Common myeloid progenitor, CD34-positive (primary cell): ENCODE data around the gene PHACTR1.

Experiments
- CTCF ChIA-PET: fragments of 350-600 bp; sonication (Branson Sonifier 250); formaldehyde crosslinking; loops from one replicate; lab custom pipeline; 2021; ENCODE audit warnings: antibody characterized with exemption; lab: Charles Lee
- POLR2A ChIA-PET: fragments of 350-600 bp; sonication (Branson Sonifier 250); formaldehyde crosslinking; loops from one replicate; lab custom pipeline; 2021; ENCODE audit warnings: antibody characterized with exemption; lab: Charles Lee
- DNase-seq, 3 donors: peaks; one replicate each; pipeline versions ENCODE4 v3.0.0 to v3.0.0-alpha.2; 2013
- H3K27ac ChIP-seq, 2 experiments: 1 replicate in 1 of 2; 2 replicates in 1 of 2; pipeline ENCODE4 v1.7.0; 2013; ENCODE audit warnings: inconsistent platforms in 2 of 2, low read length in 2 of 2, mild to moderate bottlenecking in 2 of 2, low read depth in 1 of 2, moderate library complexity in 1 of 2; ENCODE audit not compliant: severe bottlenecking in 2 of 2, insufficient read depth in 1 of 2, poor library complexity in 1 of 2
- H3K27me3 ChIP-seq, 5 experiments: replicated peaks in 2 of 5; 1 replicate in 3 of 5; 2 replicates in 2 of 5; pipeline versions ENCODE4 v1.6.1 to v1.7.0; 2013; ENCODE audit warnings: low read length in 4 of 5, mild to moderate bottlenecking in 2 of 5, moderate library complexity in 2 of 5, inconsistent platforms in 1 of 5; ENCODE audit not compliant: insufficient read depth in 5 of 5, control insufficient read depth in 4 of 5
- H3K36me3 ChIP-seq, 4 experiments: 1 replicate in 2 of 4; 2 replicates in 2 of 4; pipeline versions ENCODE4 v1.6.1 to v1.7.0; 2013; ENCODE audit warnings: low read length in 3 of 4, control low read depth in 1 of 4, mild to moderate bottlenecking in 1 of 4; ENCODE audit not compliant: control insufficient read depth in 4 of 4, insufficient read depth in 4 of 4
- H3K4me1 ChIP-seq, 4 experiments: 1 replicate in 3 of 4; 2 replicates in 1 of 4; pipeline versions ENCODE4 v1.6.1 to v1.7.1; 2013; ENCODE audit warnings: low read length in 3 of 4, mild to moderate bottlenecking in 3 of 4, control low read depth in 1 of 4, inconsistent platforms in 1 of 4, moderate library complexity in 1 of 4; ENCODE audit not compliant: control insufficient read depth in 4 of 4, insufficient read depth in 4 of 4; ENCODE audit errors: control extremely low read depth in 1 of 4
- H3K4me3 ChIP-seq, 7 experiments: 1 replicate in 4 of 7; 2 replicates in 3 of 7; pipeline versions ENCODE4 v1.5.1 to v1.7.0; 2013; ENCODE audit warnings: mild to moderate bottlenecking in 7 of 7, low read length in 6 of 7, moderate library complexity in 6 of 7, inconsistent platforms in 2 of 7, low read depth in 2 of 7, control low read depth in 1 of 7; ENCODE audit not compliant: insufficient read depth in 4 of 7, control insufficient read depth in 1 of 7; ENCODE audit errors: extremely low read depth in 1 of 7
- H3K9me3 ChIP-seq, 5 experiments: 1 replicate in 4 of 5; 2 replicates in 1 of 5; pipeline versions ENCODE4 v1.6.1 to v1.7.1; 2013; ENCODE audit warnings: low read length in 4 of 5, mild to moderate bottlenecking in 2 of 5, inconsistent platforms in 1 of 5, low read depth in 1 of 5, moderate library complexity in 1 of 5; ENCODE audit not compliant: control insufficient read depth in 4 of 5, insufficient read depth in 2 of 5; ENCODE audit errors: control extremely low read depth in 1 of 5
- WGBS: methylation state at CpG from one replicate; pipeline ENCODE4 v1.1.5; 2013; ENCODE audit not compliant: insufficient coverage; 5-methylcytosine and 5-hydroxymethylcytosine counted together

Gene PHACTR1

GRCh38 chr6:12916420-12917136 is 200.0 kb downstream of the PHACTR1 start:
- POLR2A ChIA-PET = no interaction called here

GRCh38 chr6:12921467-12921866 is 204.9 kb downstream of the PHACTR1 start:
- Histone ChIP-seq H3K27me3 (no peaks in the 10 kb centered on the region), H3K27ac (no peak overlapping the region), H3K36me3 (no peaks in the 10 kb centered on the region), H3K9me3 (peaks cover 0 to 3% (median 0%) of the 10 kb centered on the region in 5 experiments), H3K4me3 (no peak overlapping the region), H3K4me1 (no peaks in the 10 kb centered on the region)
- CTCF ChIA-PET = interaction anchor here (1.1 to 1.5 kb wide), 2 partner anchors 11 to 22 kb away, joined by 3 to 5 read pairs; no protein-coding TSS in a partner anchor
- POLR2A ChIA-PET = no interaction called here
- DNase-seq = no peak

More at GRCh38 chr6:12916420-12917136, 200.0 kb downstream of the PHACTR1 start:
- CTCF ChIA-PET = interaction anchor here (0.6 to 2.1 kb wide), 7 partner anchors 10 to 362 kb away, joined by 3 to 8 read pairs (median 5); no protein-coding TSS in a partner anchor
- no peak for DNase-seq
- Histone ChIP-seq H3K9me3 (no peaks in the 10 kb centered on the region), H3K27me3 (no peaks in the 10 kb centered on the region), H3K4me1 (peaks cover 1 to 22% (median 7%) of the 10 kb centered on the region in 4 experiments), H3K4me3 (no peak overlapping the region), H3K36me3 (no peaks in the 10 kb centered on the region), H3K27ac (no peak overlapping the region)
- WGBS = no CpG with 5 or more reads among the region's 3 CpGs

DNA sequence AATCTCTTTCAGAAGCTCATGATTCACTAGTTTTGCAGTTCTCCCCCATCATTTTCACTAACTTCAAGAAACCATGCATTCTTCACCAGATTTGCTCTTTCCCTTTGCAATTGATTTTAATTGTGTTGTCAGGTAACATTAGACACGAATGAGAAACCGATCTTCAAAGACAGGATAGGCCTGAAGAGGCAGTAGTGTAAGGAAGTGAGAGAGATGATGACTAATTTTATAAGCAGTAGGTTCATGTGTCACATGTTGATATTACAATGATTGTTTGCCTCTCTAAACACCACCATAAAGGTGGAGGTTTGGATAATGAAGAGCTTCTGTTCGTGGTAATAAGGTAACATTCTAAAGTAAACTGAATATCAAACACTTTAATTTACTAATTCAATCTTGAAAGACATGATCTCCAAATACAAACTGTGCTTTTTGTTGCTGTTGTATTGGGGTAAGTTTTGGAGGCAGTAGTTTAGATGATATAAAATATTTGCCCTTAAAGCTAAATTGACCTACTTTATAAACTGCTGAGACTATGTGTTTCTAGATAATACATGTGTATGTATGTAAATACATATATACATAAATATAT is 207.2 kb downstream of the PHACTR1 start:
- H3K4me3 ChIP-seq = no peak overlapping the region
- no peak for DNase-seq
- POLR2A ChIA-PET = no interaction called here
- no CpG with 5 or more reads among the region's 3 CpGs for WGBS
- CTCF ChIA-PET = interaction anchor here (0.9 to 1.5 kb wide), 2 partner anchors 111 to 197 kb away, joined by 3 to 4 read pairs; no protein-coding TSS in a partner anchor
- H3K4me1 ChIP-seq = no peaks in the 10 kb centered on the region
- H3K9me3 ChIP-seq = peaks cover 0 to 3% (median 0%) of the 10 kb centered on the region in 5 experiments
- no peak overlapping the region for H3K27ac ChIP-seq
- H3K27me3 ChIP-seq = no peaks in the 10 kb centered on the region
- H3K36me3 ChIP-seq = no peaks in the 10 kb centered on the region

- no peaks in the 10 kb centered on the region for H3K36me3 ChIP-seq
- no CpG with 5 or more reads among the region's 1 CpG for WGBS
- H3K27ac ChIP-seq = no peak overlapping the region
- CTCF ChIA-PET = interaction anchor here (1.5 kb wide), 1 partner anchor 196 kb away, joined by 4 read pairs; no protein-coding TSS in a partner anchor
- H3K9me3 ChIP-seq = peaks cover 0 to 3% (median 0%) of the 10 kb centered on the region in 5 experiments
- no peak for DNase-seq
- POLR2A ChIA-PET = no interaction called here
- no peak overlapping the region for H3K4me3 ChIP-seq
- peaks cover 0 to under 1% (median 0%) of the 10 kb centered on the region in 4 experiments for H3K4me1 ChIP-seq
- H3K27me3 ChIP-seq = no peaks in the 10 kb centered on the region
These were observed 208.3 kb downstream of the PHACTR1 start for GRCh38 chr6:12924911-12925310.

GRCh38 chr6:12927746-12928145 is 211.2 kb downstream of the PHACTR1 start:
- ChIA-PET CTCF (no interaction called here), POLR2A (no interaction called here)
- no peaks in the 10 kb centered on the region for H3K27me3 ChIP-seq
- H3K36me3 ChIP-seq = no peaks in the 10 kb centered on the region
- no peak overlapping the region for H3K4me3 ChIP-seq
- 97% methylated on average over 5 of the region's 5 CpGs for WGBS
- H3K9me3 ChIP-seq = peaks cover 0 to 3% (median 0%) of the 10 kb centered on the region in 5 experiments
- H3K4me1 ChIP-seq = peaks cover 0 to 6% (median 0%) of the 10 kb centered on the region in 4 experiments
- no peak for DNase-seq
- H3K27ac ChIP-seq = no peak overlapping the region

GRCh38 chr6:12929678-12930077 is 213.1 kb downstream of the PHACTR1 start:
- no peak for DNase-seq
- ChIA-PET POLR2A (no interaction called here), CTCF (interaction anchor here (1.4 kb wide), 1 partner anchor 14 kb away, joined by 3 read pairs; no protein-coding TSS in a partner anchor)
- Histone ChIP-seq H3K4me3 (no peak overlapping the region), H3K4me1 (peaks cover 0 to 6% (median 0%) of the 10 kb centered on the region in 4 experiments), H3K27ac (no peak overlapping the region), H3K9me3 (peaks cover 0 to 2% (median 0%) of the 10 kb centered on the region in 5 experiments), H3K27me3 (no peaks in the 10 kb centered on the region), H3K36me3 (no peaks in the 10 kb centered on the region)
- 83% methylated on average over 1 of the region's 2 CpGs for WGBS

GRCh38 chr6:12931639-12932038 is 215.1 kb downstream of the PHACTR1 start:
- 100% methylated on average over 2 of the region's 4 CpGs for WGBS
- CTCF ChIA-PET = interaction anchor here (1.1 to 1.6 kb wide), 2 partner anchors 8 to 11 kb away, joined by 5 read pairs; no protein-coding TSS in a partner anchor
- no peak for DNase-seq

More at GRCh38 chr6:12931639-12932038, 215.1 kb downstream of the PHACTR1 start:
- no peaks in the 10 kb centered on the region for H3K36me3 ChIP-seq
- H3K4me1 ChIP-seq = peaks cover 0 to 6% (median 0%) of the 10 kb centered on the region in 4 experiments
- POLR2A ChIA-PET = interaction anchor here (0.6 kb wide), 1 partner anchor 671 kb away, joined by 3 read pairs; no protein-coding TSS in a partner anchor
- peaks cover 0 to 2% (median 0%) of the 10 kb centered on the region in 5 experiments for H3K9me3 ChIP-seq
- no peaks in the 10 kb centered on the region for H3K27me3 ChIP-seq
- H3K4me3 ChIP-seq = no peak overlapping the region
- no peak overlapping the region for H3K27ac ChIP-seq
